ENCODE data around the gene ITGA11. TPM values are rescaled to one million over a fixed set of nuclear protein-coding genes. Genes with fewer than 3 reads are reported as not detected.

The ITGA11 gene
- total and polyA plus RNA-seq, 2 of the 4 experiments (the other 2 are of a cell fraction): 4.1 to 6.6 TPM

- Histone ChIP-seq H4K8ac (ENCODE audit: low read depth in 2 of 2, low read length in 2 of 2) (no peak overlapping the region), H2AK9ac (replicated peaks; ENCODE audit: low read depth, low read length, poor library complexity) (no peak overlapping the region), H3K9ac (ENCODE audit: low read depth, low read length) (no peak overlapping the region), H2BK20ac (ENCODE audit: low read depth, low read length) (no peak overlapping the region), H2AFZ (replicated peaks; ENCODE audit: low read length, poor library complexity) (no peak overlapping the region), H3K23ac (ENCODE audit: low read depth, low read length) (no peak overlapping the region), H3K27me3 (ENCODE audit: control insufficient read depth, insufficient read depth, low read length) (no peaks in the 10 kb centered on the region), H3K4me3 (ENCODE audit: insufficient read depth, low read depth, low read length) (no peak overlapping the region), H3K36me3 (ENCODE audit: control insufficient read depth, insufficient read depth, low read length) (peaks cover 7% of the 10 kb centered on the region; the same call in 1 of the 2 replicates), H3K9me3 (ENCODE audit: control insufficient read depth, insufficient read depth, low read length) (no peaks in the 10 kb centered on the region), H3K18ac (ENCODE audit: low read depth, low read length) (no peak overlapping the region), H2BK120ac (ENCODE audit: low read depth, low read length) (no peak overlapping the region), H3K14ac (replicated peaks; ENCODE audit: low read depth, low read length) (no peak overlapping the region), H3K27ac (ENCODE audit: insufficient read depth, low read length) (no peak overlapping the region), H2BK5ac (ENCODE audit: low read depth, low read length, poor library complexity, severe bottlenecking) (no peak overlapping the region), H3K4me2 (ENCODE audit: low read depth, low read length) (no peak overlapping the region), H4K20me1 (ENCODE audit: insufficient read depth, low read length) (no peaks in the 10 kb centered on the region), H4K91ac (ENCODE audit: insufficient read depth, low read depth, low read length) (no peak overlapping the region), H2BK15ac (ENCODE audit: low read depth, low read length) (no peak overlapping the region), H3K9me1 (ENCODE audit: insufficient read depth, low read length) (peaks cover 18% of the 10 kb centered on the region), H3K4ac (ENCODE audit: low read depth, low read length) (no peak overlapping the region), H3K4me1 (ENCODE audit: control insufficient read depth, insufficient read depth, low read length) (peaks cover 18% of the 10 kb centered on the region), H3K79me1 (ENCODE audit: low read depth in 1 of 2, low read length in 2 of 2) (no peaks in the 10 kb centered on the region), H2AK5ac (ENCODE audit: low read depth, low read length) (no peak overlapping the region), H3K56ac (ENCODE audit: extremely low read depth, insufficient read depth, low read length) (no peak overlapping the region), H4K5ac (ENCODE audit: low read depth, low read length) (no peak overlapping the region)
- TF ChIP-seq USF2 (IDR thresholded peaks at IDR 0.05; ENCODE audit: low read depth, low read length) (no peak), RCOR1 (IDR thresholded peaks at IDR 0.05; ENCODE audit: insufficient replicate concordance, low read length) (no peak), ELK1 (IDR thresholded peaks at IDR 0.05; ENCODE audit: borderline replicate concordance, low read depth, low read length) (no peak), MAZ (IDR thresholded peaks at IDR 0.05; ENCODE audit: borderline replicate concordance, low read depth, low read length) (no peak), CTCF (conservative IDR thresholded peaks at IDR 0.05; ENCODE audit: low read depth, low read length) (no peak), CEBPB (IDR thresholded peaks at IDR 0.05; ENCODE audit: low read depth, low read length) (no peak), MXI1 (IDR thresholded peaks at IDR 0.05; ENCODE audit: borderline replicate concordance, low read depth, low read length) (no peak), NFE2L2 (IDR thresholded peaks at IDR 0.05; ENCODE audit: low read depth, low read length) (no peak), RFX5 (IDR thresholded peaks at IDR 0.05; ENCODE audit: low read depth, low read length) (no peak), RAD21 (IDR thresholded peaks at IDR 0.05; ENCODE audit: low read length) (no peak), SMC3 (IDR thresholded peaks at IDR 0.05; ENCODE audit: low read depth, low read length) (no peak), BHLHE40 (IDR thresholded peaks at IDR 0.05; ENCODE audit: low read depth, low read length) (no peak), FOS (IDR thresholded peaks at IDR 0.05; ENCODE audit: low read depth, low read length) (no peak), MAFK (IDR thresholded peaks at IDR 0.05; ENCODE audit: low read depth, low read length) (no peak), POLR2A (IDR thresholded peaks at IDR 0.05; ENCODE audit: low read depth, low read length) (no peak)
- in situ Hi-C loops (cut with MboI; ENCODE audit: low sequenced_read_pairs) (no loop called here), dilution Hi-C loops (cut with HindIII; ENCODE audit: low sequenced_read_pairs, unreplicated experiment) (no loop called here), intact Hi-C loops (cut with micrococcal nuclease) (no loop called here)
- POLR2A ChIA-PET (ENCODE audit: unreplicated experiment): no interaction called here
- BruUV-seq (replicated peaks): no TSS peak
- ATAC-seq (ENCODE audit: low read depth): no peak
- CTCF ChIA-PET: no interaction called here
- no CpG with 5 or more reads among the region's 6 CpGs for WGBS, 2 experiments (ENCODE audit: extremely low coverage in 2 of 2, insufficient read length in 1 of 2)
- no peak for DNase-seq
These were observed 101.5 kb downstream of the ITGA11 start for GRCh38 chr15:68330416-68330815.

Data from IMR-90 (cell line).